Ovary (tissue), 3 donors: ENCODE data around the gene USP13.

ENCODE experiments used
- EP300 ChIP-seq: sonication (generic); formaldehyde crosslinking; IDR thresholded peaks from one replicate; pipeline ENCODE4 v1.6.1; 2017; ENCODE audit warnings: antibody characterized with exemption
- POLR2A ChIP-seq: fragments of 450-650 bp; IDR thresholded peaks from one replicate; pipeline ENCODE4 v1.6.1; 2017; ENCODE audit warnings: antibody characterized with exemption, mild to moderate bottlenecking, moderate library complexity
- TF ChIP-seq, protein P1 (sequence below), 3 donors: fragments of 450-650 bp in 2 of 3; fragments of 200-600 bp in 1 of 3; IDR thresholded peaks; one replicate each; pipeline versions ENCODE4 v1.5.1 to v1.8.0; 2016 to 2022; ENCODE audit warnings: antibody characterized with exemption in 3 of 3, mild to moderate bottlenecking in 1 of 3
- donor health status: DM: no; HTN: no; CAD: no.

DNA sequence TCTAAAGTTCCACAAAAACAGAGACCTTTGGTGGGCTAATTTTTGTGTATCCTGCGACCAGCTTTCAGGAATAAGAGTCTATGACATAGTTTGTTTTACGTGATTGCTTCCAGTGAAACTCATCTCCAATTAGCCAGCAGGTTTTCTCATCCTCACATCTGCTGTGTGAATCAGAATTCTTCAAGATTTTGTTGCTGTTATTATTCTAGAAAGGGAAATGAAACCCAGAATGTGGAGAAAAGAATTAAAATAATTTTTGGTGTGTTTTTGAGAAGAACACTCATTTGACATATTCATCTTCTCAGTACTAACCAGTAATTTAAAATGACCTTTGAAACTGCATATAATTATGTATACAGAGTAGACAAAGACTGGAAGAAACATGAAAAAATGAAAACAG is 175.9 kb downstream of the USP13 start:
- TF ChIP-seq, protein P1, sequence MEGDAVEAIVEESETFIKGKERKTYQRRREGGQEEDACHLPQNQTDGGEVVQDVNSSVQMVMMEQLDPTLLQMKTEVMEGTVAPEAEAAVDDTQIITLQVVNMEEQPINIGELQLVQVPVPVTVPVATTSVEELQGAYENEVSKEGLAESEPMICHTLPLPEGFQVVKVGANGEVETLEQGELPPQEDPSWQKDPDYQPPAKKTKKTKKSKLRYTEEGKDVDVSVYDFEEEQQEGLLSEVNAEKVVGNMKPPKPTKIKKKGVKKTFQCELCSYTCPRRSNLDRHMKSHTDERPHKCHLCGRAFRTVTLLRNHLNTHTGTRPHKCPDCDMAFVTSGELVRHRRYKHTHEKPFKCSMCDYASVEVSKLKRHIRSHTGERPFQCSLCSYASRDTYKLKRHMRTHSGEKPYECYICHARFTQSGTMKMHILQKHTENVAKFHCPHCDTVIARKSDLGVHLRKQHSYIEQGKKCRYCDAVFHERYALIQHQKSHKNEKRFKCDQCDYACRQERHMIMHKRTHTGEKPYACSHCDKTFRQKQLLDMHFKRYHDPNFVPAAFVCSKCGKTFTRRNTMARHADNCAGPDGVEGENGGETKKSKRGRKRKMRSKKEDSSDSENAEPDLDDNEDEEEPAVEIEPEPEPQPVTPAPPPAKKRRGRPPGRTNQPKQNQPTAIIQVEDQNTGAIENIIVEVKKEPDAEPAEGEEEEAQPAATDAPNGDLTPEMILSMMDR (IDR thresholded peaks at IDR 0.05): no peak
- no peak for TF ChIP-seq POLR2A
- no peak for TF ChIP-seq EP300
